Femur (tissue), 1 donor: ENCODE measurements around the gene NCOA7.
"Not testable (repeated sequence)": the region's sequence is repeated elsewhere in the genome, so short reads cannot be mapped to it uniquely, and the experiment has no call there.

Experiments
- DNase-seq: peaks from one replicate; pipeline ENCODE4 v3.0.0-alpha.2; 2017

NCOA7 gene

DNA sequence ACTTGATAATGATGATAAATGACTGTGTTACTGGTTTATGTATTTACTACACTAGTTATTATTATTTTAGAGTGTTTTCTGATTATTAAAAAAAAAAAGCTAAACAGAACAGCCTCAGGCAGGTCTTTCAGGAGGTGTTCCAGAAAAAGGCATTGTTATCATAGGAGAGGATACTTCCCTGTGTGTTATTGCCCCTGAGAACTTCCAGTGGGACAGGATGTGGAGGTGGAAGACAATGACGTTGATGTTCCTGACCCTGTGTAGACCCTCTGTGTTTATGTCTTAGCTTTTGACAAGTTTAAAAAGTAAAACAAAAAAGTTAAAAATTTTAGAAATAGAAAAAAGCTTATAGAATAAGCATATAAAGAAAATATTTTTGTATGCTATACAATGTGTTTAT lies 49.1 kb downstream of the NCOA7 start:
- no peak for DNase-seq

DNA sequence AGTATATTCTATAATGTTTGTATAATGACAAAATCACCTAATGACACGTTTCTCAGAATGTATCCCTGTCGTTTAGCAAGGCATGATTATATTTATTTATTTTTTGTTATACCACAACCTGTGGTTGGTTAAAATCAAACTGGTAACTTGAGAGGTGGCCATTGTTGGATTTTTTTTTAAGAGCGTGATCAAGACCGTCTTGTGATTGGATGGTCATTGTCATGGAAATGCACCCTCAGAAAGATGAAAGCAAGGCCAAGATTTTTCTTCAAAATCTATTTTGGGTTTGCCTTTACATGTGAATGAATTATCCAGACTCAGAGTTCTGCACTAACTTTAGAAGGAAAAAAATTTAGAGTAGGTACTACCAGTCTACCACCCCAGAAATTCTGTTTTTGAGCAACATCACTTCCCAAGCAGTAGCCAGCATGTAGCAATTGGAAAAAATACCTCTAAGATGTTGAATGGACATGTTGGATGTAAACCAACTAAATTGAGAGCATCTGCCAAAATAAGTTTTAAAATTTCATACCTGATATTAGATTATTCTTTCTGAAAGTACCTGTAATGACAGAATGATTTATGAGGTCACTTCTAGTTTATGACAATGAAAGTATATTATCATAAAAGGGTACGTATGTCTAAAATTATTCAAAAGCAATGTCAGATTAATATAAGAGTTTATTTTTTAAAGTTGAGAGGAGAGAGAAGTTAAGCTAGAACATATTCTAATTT lies 50.8 kb downstream of the NCOA7 start:
- no peak for DNase-seq

DNA sequence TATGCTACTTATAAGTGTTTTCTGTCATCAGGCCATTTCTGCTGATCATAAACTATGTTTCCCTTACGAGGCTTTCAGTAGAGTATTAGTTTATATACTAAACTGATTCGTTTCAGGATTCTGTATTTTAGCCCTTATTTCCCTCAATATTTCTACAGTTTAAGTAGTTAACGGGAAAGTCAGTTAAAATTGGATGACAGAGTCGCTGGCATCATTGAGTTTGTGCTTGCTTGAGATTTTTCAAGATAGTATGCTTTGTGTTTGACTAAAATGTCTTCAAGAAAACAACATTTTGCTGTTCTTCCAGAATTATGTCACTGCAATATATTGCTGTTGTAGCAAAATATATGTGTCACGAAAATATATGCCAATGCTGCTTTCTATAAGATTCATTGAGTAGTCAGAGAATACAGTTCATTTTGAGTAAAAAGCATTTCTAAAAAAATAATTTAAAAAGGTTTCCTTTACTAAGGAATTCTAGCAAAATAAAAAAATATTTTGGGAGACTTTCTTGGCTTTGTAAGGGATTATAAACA lies 51.4 kb downstream of the NCOA7 start:
- DNase-seq, result no peak

DNA sequence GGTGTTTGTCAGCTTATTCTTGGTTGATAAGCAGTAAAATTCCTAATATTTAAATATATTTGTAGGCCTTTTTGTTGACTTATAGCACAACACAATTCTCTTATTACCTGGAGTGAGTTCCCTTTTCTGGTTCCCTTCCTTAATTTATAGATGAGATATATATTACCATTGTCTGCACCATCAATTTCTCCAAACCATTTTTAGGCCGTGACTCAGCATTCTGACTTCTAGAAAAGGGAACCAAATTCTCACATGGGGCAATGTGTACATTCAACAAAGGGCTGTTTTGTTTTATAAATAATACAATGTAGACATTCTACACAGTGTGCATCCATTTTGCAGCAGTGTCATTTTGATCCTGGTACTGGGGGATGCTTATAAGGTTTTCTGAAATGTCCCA lies 52.8 kb downstream of the NCOA7 start:
- no peak for DNase-seq

DNA sequence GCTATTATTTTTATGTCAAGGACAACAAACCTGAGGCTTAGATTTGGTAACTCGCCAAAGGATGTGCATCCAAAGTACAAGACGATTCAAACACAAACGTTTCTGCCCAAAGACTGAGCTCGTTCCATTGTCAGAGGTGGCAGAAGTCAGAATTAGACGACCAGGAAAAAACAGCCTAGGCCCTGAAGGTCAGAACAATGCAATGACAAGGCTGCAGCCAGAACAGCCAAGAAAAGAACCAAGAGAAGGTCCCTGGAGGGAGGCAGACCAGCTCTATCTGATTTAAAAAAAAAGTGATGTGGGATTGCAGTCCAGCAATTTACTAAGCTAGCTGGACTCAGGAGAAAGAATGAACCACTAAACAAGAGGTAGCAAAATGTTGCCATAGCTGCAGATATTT lies 54.2 kb downstream of the NCOA7 start:
- DNase-seq, result no peak

DNA sequence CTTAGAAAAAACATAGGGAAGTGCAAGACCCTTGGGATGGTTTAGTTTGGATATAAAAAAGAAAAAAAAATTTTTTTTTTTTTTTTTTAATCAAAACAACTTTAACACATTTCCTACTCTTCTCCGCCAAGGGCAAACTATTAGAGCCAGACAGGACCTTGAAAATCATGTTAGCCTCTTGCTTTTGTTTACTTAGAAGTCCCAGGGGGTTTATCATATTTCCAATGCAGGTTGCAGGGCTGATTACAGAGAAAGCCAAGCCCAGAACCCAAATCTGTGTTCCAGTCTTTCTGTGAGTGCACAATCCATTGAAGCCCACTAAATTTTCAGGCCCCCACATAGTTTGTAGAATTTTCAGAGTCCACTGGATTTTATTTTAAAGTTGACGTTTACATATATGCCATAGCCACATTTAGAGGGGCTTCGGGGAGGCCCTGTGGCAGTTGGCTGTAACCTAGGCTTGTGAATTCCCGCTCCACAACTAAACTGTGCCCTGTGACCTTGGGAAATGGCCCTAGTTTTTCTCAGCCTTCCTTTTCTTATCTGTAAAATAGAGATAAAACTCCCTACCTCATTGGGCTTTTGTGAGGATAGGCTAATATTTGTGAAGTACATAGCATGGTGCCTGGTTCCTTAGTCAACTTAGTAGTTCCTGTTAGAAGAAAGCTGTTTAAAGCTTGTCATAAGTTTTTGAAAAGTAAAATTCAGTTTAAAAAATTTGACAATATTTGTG lies 55.7 kb downstream of the NCOA7 start:
- DNase-seq, result no peak

DNA sequence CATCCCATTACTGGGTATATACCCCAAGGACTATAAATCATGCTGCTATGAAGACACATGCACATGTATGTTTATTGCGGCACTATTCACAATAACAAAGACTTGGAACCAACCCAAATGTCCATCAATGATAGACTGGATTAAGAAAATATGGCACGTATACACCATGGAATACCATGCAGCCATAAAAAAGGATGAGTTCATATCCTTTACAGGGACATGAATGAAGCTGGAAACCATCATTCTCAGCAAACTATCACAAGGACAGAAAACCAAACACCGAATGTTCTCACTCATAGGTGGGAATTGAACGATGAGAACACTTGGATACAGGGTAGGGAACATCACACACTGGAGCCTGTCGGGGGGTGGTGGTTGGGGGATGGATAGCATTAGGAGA lies 57.5 kb downstream of the NCOA7 start:
- DNase-seq, result not testable (repeated sequence)

DNA sequence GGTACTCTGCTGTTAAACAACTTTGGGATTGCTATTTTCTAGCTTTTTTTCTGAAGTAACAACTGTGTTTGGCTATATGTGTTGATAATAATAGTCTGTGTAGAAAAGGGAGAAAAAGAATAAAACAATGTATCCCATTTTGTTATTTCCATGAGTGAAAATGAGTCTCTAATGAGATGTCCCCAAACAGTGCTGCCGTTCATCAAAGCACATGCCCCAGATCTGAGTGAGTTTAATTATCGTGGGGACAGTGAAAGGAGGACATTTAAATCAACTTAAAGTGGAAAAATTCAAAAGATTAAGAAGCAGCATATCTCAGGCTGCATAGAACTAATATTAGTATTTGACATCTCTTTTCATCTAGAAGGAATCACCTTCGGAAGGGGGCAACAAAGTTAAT lies 59.6 kb downstream of the NCOA7 start:
- no peak for DNase-seq

DNA sequence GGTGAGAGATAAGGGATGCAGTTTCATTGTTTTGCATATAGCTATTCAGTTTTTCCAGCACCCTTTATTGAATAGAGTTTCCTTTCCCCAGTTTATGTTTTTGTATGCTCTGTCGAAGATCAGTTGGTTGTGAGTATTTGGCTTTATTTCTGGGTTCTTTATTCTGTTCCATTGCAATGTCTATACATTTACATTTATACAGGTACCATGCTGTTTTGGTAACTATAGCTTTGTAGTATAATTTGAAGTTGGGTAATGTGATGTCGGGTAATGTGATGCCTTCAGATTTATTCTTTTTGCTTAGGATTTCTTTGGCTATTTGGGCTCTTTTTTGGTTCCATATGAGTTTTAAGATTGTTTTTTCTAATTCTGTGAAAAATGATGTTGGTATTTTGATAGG lies 61.8 kb downstream of the NCOA7 start:
- DNase-seq, result no peak

DNA sequence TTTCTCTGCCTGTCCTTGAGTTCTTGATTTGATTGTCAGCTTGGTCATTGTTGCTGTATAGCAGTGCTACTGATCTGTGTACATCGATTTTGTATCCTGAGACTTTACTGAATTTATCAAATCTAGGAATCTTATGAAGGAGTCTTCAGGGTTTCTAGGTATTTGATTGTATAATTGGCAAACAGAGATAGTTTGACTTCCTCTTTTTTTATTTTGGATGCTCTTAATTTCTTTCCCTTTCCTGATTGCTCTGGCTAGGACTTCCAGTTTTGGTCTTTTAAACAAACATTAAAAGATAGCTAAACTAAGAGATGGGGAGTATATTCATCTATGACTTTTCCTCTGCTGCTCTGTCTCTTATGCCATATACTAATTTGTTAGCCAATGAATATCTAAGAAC lies 62.4 kb downstream of the NCOA7 start:
- DNase-seq, result no peak

DNA sequence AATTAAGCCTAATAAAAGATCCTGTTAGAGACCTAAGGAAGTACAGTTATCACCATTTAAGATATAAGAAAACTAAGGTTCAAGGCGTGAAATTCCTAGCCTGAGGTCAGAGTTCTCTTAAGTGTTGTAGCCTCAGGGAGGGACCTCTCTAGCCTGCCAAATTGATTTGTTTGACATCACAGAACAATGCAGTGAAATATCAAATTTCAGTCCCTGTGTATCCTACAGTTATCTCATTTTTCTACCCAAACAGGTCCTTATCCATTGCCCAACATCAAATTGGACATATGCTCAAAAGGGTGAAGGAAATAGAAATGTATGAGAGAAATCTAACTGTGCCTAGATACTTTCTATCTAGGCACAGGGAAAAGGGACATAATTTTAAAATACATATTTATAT lies 63.0 kb downstream of the NCOA7 start:
- no peak for DNase-seq

DNA sequence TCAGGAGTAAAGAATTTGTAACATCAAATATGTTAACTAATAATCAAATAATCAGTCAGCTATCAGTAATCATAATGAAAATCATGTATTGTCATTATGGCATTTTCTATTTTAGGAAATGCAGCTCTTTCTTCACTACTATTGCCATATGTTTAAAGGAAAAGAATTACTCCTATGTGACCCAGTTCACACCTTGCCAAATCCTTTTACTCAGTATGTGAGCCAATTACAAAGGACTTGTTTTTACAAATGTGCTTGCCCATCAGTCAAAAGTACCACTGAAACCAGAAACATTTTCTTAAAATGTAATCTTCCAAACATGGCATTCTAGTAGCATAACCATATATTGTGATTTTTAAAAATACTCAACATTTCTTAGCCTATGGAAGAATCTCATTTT lies 63.6 kb downstream of the NCOA7 start:
- no peak for DNase-seq

DNA sequence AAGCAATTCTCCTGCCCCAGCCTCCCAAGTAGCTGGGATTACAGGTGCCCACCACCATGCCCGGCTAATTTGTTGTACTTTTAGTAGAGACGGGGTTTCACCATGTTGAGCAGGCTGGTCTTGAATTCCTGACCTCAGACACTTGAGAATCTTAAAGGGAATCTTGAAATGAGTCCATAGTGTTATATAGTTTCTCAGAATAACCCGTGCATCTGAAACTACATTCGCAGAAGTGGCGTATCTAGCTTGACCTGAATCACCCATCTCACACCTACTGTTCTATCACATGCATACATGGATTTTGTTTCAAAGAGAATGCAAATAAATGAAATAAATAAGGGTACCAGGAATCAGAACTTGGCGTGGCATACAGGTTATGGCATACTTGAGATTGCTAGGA lies 65.0 kb downstream of the NCOA7 start:
- DNase-seq, result no peak

DNA sequence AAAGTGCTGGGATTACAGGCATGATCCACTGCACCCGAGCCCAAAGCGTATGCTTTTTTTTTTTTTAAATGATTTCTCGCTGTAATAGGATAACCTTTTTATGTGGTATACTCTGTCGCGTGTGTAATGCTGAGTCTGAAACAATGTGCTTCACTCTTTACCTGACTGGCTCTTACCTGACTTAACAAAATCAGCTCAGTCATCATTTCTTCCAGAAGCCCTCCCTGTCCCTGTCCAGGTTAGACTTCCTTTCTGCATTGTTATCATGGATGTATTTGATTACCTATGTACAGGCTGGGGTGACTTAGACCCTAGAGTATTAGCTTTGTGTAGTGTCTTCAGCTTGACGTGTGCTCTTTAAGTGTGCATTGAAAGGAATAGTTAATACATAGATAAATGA lies 67.1 kb downstream of the NCOA7 start:
- no peak for DNase-seq

DNA sequence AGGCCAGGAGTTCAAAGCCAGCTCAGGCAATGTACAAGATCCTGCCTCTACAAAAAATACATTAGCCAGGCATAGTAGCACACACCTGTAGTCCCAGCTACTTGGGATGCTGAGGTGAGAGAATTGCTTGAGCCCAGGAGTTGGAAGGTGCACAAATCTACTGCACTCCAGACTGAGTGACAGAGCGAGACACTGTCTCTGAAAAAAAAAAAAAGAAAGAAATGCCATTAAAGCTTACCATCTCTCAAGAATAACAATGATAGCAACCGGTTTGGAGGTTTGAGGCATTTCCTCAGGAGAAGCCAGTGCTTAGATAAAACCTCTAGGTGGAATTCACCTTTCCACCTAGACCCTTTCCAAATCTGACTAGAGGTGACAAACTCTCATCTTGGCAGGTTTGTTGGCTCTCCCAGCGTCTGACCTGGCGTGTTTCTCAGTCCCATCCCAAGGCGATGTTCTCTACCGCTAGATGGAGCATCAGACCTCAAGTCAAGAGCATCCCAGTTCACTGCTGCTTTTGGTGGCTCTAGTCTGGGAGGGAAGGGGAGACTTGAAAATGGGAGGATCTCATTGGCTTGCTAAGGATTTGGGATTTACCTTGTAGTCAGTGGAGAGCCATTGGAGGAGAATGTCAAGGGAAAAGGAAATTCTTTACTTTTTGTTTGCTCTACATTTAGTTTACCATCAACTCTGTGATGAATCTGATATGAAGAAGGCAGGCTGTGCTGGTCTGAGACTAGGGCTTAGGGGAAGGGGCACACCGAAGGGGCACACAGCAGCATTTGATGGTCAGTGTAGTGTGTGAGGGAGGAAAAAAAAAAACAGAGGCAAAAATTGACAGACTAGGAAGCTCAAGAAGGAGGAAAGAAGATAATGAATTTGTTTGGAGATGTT lies 67.9 kb downstream of the NCOA7 start:
- peak; percentile 47 for DNase-seq

DNA sequence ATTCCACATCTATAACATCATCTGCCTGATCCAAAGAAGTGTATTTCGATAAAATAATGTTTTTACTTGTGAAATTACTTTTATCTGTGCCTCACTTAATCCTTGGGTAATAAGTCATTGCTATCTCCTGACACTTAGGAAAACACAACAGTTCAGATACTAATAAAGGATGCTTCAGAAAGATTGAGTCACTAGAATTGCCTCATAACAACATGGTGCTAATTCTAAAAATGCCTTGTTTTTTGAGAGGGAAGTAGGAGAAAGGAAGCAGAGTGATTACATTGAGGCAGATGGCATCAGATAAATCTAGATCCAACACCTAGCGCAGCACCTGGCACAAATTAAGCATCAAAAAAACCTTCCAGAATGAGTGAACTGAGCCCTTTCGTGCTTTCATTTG lies 69.0 kb downstream of the NCOA7 start:
- DNase-seq, result no peak

DNA sequence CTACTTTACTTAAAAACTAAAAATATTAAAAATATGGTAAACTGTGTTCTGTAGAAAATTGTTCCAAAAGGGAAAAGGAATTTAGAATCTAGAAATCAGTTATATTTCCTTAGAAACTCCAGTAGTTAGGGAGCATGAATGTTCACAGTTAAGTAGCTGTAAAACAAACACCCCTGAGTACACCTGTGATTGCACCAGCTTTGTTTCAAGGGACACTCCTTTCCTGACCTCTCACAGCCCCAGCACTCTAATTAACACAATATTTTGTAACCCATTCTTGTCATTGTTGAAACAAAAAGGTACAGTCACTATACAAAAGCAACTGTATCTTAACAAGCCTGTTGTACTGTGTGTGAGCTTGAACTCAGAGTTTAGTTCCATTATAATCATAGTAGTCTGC lies 72.3 kb downstream of the NCOA7 start:
- no peak for DNase-seq

DNA sequence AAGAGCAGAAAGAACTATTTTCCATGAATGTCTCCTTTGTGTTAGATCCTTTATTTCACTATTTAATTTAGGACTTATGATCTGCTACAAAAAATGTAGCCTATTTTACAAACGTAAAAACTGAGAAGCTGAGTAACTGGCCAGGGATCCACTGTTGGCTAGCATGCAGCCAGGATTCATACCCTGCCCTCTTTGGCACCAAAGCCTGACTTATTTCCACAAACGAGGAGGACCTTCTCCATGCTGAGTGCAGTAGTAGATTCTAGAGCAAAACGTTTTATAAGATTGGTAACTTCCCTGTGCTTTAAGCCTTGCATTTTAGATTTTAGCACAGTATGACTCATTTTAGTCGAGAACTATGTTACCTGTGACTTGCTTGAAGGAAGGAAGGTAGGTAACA lies 74.3 kb downstream of the NCOA7 start:
- DNase-seq, result no peak

DNA sequence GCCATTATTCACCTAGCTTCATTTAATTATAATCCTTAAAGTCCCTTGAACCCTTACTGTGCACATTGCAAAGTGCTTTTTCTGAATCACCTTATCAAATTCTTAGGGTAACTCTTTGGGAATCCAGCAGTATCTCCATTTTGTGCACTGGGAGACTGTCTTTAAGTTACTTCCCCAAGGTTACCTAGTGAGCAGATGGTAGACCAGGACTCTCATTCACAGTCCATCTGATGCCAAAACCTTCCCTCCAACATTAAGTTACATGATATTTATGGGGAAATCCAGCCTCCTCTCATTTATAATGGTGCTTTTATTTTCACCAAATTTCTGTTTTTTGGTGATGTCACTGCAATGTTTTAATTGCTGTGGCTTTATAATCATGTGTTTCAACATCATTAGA lies 75.7 kb downstream of the NCOA7 start:
- DNase-seq, result no peak

DNA sequence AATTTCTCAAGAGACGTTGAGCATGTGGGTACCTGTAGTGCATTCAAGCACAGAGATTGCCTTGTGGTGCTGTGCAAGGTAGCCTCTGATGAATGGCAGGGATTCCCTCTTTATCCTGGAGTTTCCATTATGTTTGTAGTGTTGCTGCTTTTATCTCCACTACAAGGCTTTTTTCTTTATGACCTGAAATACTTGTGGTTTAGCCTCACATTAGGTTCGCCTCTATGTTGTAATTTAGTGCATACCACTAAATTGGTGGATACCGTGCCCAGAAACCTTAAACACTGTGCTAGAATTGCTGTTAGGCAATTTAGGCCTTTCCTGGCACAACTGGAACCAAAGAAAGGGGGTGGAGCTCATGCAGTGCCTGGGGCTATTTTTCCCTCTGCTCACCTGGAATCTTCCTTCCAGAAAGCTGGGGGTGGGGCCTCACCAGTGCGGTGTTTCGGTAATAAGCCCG lies 76.8 kb downstream of the NCOA7 start:
- no peak for DNase-seq

DNA sequence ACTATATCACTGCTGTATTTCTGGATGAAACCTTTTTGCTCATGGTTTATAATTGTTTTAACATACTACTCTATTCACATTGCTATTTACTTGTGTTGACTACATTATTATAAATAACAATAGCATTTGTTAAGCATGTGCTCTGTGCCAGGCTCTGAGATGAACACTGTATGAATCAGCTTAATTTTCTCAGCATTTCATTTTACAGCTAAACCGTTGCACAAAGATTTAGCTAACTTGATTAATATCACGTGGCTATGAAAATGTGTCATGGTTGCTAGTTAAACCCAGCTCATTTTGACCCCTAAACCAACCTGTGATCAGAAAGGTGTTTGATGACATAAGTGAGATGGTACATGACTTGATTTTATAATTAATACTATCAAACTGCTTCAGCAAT lies 77.5 kb downstream of the NCOA7 start:
- DNase-seq, result no peak

DNA sequence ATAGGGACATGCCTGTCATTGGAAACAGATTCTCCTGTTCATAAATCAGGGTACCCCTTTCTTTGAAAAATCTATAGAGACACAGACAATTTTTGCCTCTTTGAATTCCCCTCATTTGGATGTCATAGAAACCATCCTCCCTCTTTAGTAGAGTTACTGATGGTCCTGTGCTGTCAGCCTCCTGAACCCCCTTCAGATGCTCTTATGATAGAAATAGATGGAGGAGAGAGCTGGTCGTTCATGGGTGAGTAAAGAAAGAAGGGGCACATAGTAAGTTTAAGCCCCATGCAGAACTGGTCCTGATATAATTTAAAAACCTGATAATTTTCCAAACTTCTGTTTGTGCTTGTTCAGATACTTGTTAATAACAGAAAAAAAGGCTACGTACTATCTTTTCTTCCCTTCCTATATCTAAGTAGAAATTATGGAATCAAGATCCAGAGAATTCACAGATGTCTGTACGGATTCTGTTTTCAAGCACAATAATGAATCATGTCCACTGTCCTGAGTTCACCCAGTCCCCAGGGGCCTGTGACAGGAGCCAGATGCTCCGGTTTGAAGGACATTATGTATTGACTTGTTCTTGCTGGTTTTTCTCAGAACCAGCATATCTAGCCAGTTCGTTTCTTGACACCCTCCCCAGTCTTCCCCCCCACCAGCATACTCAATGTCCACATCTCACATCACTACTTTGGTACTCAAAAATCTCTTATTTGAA lies 78.1 kb downstream of the NCOA7 start:
- no peak for DNase-seq

DNA sequence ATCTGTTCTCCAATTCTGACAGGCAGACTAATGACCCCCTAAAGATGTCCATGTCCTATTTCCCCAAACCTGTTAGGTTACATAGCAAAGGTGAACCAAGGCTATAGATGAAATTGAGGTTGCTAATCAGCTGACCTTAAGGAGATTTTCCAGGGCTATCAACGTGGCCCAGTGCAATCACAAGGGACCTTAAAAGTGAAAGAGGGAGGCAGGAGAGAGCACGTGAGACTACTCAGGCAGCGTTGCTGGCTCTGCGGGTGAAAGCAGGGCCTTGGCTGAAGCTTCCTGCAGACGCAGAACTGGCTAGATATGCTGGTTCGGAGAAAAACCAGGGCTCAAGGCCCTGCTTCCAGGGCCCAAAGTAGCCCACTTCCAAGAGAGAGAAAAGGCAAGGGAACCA lies 78.7 kb downstream of the NCOA7 start:
- DNase-seq, result no peak
